Neural cell (in vitro differentiated cells): ENCODE data around the gene CCDC50.

Experiments used
- EP300 ChIP-seq: fragments of 450-650 bp; conservative IDR thresholded peaks from 2 replicates; pipeline ENCODE4 v1.6.1; 2014; ENCODE audit warnings: antibody characterized with exemption, mild to moderate bottlenecking, moderate library complexity; ENCODE audit not compliant: poor library complexity, severe bottlenecking
- EZH2 ChIP-seq: fragments of 200-600, 300-800 bp; shearing (Covaris generic), sonication (generic); IDR thresholded peaks from 2 replicates; pipeline ENCODE4 v1.6.1; 2014; ENCODE audit warnings: antibody characterized with exemption, low read length, borderline replicate concordance, mild to moderate bottlenecking; ENCODE audit not compliant: insufficient read depth, poor library complexity, severe bottlenecking
- POLR2AphosphoS5 ChIP-seq: IDR thresholded peaks from 2 replicates; pipeline ENCODE4 v1.6.1; 2012
- RAD21 ChIP-seq: fragments of 450-650 bp; conservative IDR thresholded peaks from 2 replicates; pipeline ENCODE4 v1.6.1; 2014; ENCODE audit warnings: antibody characterized with exemption, mild to moderate bottlenecking, moderate library complexity
- SMC3 ChIP-seq: fragments of 450-650 bp; conservative IDR thresholded peaks from 2 replicates; pipeline ENCODE4 v1.6.1; 2014; ENCODE audit warnings: antibody characterized with exemption, mild to moderate bottlenecking, moderate library complexity; ENCODE audit not compliant: poor library complexity
- TAF1 ChIP-seq: IDR thresholded peaks from 2 replicates; pipeline ENCODE4 v1.6.1; 2012; ENCODE audit warnings: low read depth
- TF ChIP-seq, protein P1 (sequence below): fragments of 450-650 bp; IDR thresholded peaks from 2 replicates; pipeline ENCODE4 v1.5.1; 2014; ENCODE audit warnings: antibody characterized with exemption, mild to moderate bottlenecking, moderate library complexity; ENCODE audit not compliant: poor library complexity, severe bottlenecking
- TF ChIP-seq, protein P2 (sequence below): IDR thresholded peaks from 2 replicates; pipeline ENCODE4 v1.6.1; 2012; ENCODE audit warnings: borderline replicate concordance

DNA sequence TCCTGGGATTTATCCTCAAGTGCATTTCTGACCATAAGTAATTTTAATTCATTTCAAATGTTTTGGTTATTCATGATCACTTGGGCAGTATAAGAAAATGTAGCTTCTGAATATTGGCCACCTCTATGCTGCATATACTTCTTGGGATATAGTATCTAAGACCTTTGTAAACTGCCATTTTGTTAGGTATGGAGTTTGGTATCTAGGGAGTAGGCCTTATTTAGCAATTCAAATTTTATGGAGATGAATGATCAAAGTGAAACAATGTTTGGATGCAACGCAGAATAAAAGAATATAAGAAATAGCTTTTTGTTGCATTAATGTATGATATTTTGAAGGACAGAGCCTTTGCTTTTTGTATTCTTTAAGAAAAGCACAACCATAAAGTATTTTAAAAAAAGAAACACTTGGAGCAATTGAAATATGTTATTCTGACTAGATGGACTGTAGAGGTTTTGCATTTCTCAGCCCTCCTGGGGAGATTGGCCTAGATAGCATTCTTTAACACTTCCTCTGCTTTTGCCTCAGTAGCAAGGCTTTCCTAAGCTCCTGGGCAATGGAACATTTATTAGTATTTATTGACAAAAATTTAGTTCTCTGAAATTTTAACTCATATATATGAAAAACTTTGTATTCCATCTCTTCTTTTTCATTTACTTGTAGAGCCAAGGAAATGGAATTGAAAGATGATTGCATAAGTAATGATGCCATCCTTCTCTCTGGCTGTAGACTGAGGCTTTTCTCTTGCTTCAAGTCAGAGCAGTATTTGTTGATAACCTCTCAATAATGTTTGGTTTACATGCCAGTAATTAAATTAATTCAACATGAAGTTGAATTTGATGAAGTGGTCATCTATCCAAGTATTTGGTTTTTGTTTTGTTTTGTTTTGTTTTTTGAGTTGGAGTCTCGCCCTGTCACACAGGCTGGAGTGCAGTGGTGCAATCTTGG is 62.9 kb downstream of the CCDC50 start:
- TF ChIP-seq, protein P1, sequence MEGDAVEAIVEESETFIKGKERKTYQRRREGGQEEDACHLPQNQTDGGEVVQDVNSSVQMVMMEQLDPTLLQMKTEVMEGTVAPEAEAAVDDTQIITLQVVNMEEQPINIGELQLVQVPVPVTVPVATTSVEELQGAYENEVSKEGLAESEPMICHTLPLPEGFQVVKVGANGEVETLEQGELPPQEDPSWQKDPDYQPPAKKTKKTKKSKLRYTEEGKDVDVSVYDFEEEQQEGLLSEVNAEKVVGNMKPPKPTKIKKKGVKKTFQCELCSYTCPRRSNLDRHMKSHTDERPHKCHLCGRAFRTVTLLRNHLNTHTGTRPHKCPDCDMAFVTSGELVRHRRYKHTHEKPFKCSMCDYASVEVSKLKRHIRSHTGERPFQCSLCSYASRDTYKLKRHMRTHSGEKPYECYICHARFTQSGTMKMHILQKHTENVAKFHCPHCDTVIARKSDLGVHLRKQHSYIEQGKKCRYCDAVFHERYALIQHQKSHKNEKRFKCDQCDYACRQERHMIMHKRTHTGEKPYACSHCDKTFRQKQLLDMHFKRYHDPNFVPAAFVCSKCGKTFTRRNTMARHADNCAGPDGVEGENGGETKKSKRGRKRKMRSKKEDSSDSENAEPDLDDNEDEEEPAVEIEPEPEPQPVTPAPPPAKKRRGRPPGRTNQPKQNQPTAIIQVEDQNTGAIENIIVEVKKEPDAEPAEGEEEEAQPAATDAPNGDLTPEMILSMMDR: no peak
- TF ChIP-seq POLR2AphosphoS5: no peak
- no peak for TF ChIP-seq EZH2
- TF ChIP-seq, protein P2, sequence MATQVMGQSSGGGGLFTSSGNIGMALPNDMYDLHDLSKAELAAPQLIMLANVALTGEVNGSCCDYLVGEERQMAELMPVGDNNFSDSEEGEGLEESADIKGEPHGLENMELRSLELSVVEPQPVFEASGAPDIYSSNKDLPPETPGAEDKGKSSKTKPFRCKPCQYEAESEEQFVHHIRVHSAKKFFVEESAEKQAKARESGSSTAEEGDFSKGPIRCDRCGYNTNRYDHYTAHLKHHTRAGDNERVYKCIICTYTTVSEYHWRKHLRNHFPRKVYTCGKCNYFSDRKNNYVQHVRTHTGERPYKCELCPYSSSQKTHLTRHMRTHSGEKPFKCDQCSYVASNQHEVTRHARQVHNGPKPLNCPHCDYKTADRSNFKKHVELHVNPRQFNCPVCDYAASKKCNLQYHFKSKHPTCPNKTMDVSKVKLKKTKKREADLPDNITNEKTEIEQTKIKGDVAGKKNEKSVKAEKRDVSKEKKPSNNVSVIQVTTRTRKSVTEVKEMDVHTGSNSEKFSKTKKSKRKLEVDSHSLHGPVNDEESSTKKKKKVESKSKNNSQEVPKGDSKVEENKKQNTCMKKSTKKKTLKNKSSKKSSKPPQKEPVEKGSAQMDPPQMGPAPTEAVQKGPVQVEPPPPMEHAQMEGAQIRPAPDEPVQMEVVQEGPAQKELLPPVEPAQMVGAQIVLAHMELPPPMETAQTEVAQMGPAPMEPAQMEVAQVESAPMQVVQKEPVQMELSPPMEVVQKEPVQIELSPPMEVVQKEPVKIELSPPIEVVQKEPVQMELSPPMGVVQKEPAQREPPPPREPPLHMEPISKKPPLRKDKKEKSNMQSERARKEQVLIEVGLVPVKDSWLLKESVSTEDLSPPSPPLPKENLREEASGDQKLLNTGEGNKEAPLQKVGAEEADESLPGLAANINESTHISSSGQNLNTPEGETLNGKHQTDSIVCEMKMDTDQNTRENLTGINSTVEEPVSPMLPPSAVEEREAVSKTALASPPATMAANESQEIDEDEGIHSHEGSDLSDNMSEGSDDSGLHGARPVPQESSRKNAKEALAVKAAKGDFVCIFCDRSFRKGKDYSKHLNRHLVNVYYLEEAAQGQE: no peak
- no peak for TF ChIP-seq RAD21
- TF ChIP-seq EP300: no peak
- TF ChIP-seq SMC3: no peak
- no peak for TF ChIP-seq TAF1
